WTC11 (cell line): ENCODE measurements around the gene PRSS48.

Experiments
- ATF3 ChIP-seq: sonication (generic); formaldehyde crosslinking; conservative IDR thresholded peaks from 2 replicates; pipeline ENCODE4 v1.8.1; 2022; ENCODE audit warnings: mild to moderate bottlenecking, missing genetic modification reagents
- E2F5 ChIP-seq: sonication (generic); formaldehyde crosslinking; IDR thresholded peaks from 2 replicates; pipeline ENCODE4 v1.8.1; 2022; ENCODE audit warnings: mild to moderate bottlenecking, moderate library complexity, missing genetic modification reagents
- ESRRA ChIP-seq: sonication (generic); formaldehyde crosslinking; IDR thresholded peaks from 2 replicates; pipeline ENCODE4 v1.8.1; 2022; ENCODE audit warnings: mild to moderate bottlenecking, missing genetic modification reagents, borderline replicate concordance
- NFE2L1 ChIP-seq: sonication (generic); formaldehyde crosslinking; IDR thresholded peaks from 2 replicates; pipeline ENCODE4 v1.8.1; 2023; ENCODE audit warnings: missing genetic modification reagents
- SMAD4 ChIP-seq: sonication (generic); formaldehyde crosslinking; IDR thresholded peaks from 2 replicates; pipeline ENCODE4 v1.8.0; 2022; ENCODE audit warnings: mild to moderate bottlenecking, missing genetic modification reagents
- SP1 ChIP-seq: sonication (generic); formaldehyde crosslinking; conservative IDR thresholded peaks from 2 replicates; pipeline ENCODE4 v1.8.1; 2022; ENCODE audit warnings: missing genetic modification reagents
- ZNF121 ChIP-seq: sonication (generic); formaldehyde crosslinking; IDR thresholded peaks from 2 replicates; pipeline ENCODE4 v1.8.0; 2023; ENCODE audit warnings: missing genetic modification reagents
- ZNF138 ChIP-seq: sonication (generic); formaldehyde crosslinking; conservative IDR thresholded peaks from 2 replicates; pipeline ENCODE4 v1.8.1; 2022; ENCODE audit warnings: mild to moderate bottlenecking, moderate library complexity, missing genetic modification reagents
- TF ChIP-seq, protein P1 (sequence below): fragments of 200-600 bp; IDR thresholded peaks from 2 replicates; pipeline ENCODE4 v1.8.0; 2022; ENCODE audit warnings: antibody characterized with exemption
- TF ChIP-seq, protein P2 (sequence below): sonication (generic); formaldehyde crosslinking; IDR thresholded peaks from 2 replicates; pipeline ENCODE4 v1.8.1; 2022; ENCODE audit warnings: mild to moderate bottlenecking, missing genetic modification reagents, moderate library complexity, borderline replicate concordance
- TF ChIP-seq, protein P3 (sequence below): sonication (generic); formaldehyde crosslinking; IDR thresholded peaks from 2 replicates; pipeline ENCODE4 v1.8.1; 2023; ENCODE audit warnings: mild to moderate bottlenecking, missing genetic modification reagents, borderline replicate concordance
- TF ChIP-seq, protein P4 (sequence below): sonication (generic); formaldehyde crosslinking; IDR thresholded peaks from 2 replicates; pipeline ENCODE4 v1.8.0; 2022; ENCODE audit warnings: mild to moderate bottlenecking, missing genetic modification reagents

GRCh38 chr4:151325949-151326246, 48.9 kb downstream of the PRSS48 start:
- TF ChIP-seq, protein P1, sequence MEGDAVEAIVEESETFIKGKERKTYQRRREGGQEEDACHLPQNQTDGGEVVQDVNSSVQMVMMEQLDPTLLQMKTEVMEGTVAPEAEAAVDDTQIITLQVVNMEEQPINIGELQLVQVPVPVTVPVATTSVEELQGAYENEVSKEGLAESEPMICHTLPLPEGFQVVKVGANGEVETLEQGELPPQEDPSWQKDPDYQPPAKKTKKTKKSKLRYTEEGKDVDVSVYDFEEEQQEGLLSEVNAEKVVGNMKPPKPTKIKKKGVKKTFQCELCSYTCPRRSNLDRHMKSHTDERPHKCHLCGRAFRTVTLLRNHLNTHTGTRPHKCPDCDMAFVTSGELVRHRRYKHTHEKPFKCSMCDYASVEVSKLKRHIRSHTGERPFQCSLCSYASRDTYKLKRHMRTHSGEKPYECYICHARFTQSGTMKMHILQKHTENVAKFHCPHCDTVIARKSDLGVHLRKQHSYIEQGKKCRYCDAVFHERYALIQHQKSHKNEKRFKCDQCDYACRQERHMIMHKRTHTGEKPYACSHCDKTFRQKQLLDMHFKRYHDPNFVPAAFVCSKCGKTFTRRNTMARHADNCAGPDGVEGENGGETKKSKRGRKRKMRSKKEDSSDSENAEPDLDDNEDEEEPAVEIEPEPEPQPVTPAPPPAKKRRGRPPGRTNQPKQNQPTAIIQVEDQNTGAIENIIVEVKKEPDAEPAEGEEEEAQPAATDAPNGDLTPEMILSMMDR, result no peak
- TF ChIP-seq E2F5 (CRISPR knock-in tag) (no peak), NFE2L1 (no peak), SMAD4 (no peak), ESRRA (CRISPR knock-in tag) (no peak), SP1 (no peak), ZNF138 (CRISPR knock-in tag) (no peak), ZNF121 (CRISPR knock-in tag) (no peak), ATF3 (CRISPR knock-in tag) (no peak)
- TF ChIP-seq, protein P2, sequence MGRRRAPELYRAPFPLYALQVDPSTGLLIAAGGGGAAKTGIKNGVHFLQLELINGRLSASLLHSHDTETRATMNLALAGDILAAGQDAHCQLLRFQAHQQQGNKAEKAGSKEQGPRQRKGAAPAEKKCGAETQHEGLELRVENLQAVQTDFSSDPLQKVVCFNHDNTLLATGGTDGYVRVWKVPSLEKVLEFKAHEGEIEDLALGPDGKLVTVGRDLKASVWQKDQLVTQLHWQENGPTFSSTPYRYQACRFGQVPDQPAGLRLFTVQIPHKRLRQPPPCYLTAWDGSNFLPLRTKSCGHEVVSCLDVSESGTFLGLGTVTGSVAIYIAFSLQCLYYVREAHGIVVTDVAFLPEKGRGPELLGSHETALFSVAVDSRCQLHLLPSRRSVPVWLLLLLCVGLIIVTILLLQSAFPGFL (CRISPR knock-in tag), result no peak
- TF ChIP-seq, protein P3, sequence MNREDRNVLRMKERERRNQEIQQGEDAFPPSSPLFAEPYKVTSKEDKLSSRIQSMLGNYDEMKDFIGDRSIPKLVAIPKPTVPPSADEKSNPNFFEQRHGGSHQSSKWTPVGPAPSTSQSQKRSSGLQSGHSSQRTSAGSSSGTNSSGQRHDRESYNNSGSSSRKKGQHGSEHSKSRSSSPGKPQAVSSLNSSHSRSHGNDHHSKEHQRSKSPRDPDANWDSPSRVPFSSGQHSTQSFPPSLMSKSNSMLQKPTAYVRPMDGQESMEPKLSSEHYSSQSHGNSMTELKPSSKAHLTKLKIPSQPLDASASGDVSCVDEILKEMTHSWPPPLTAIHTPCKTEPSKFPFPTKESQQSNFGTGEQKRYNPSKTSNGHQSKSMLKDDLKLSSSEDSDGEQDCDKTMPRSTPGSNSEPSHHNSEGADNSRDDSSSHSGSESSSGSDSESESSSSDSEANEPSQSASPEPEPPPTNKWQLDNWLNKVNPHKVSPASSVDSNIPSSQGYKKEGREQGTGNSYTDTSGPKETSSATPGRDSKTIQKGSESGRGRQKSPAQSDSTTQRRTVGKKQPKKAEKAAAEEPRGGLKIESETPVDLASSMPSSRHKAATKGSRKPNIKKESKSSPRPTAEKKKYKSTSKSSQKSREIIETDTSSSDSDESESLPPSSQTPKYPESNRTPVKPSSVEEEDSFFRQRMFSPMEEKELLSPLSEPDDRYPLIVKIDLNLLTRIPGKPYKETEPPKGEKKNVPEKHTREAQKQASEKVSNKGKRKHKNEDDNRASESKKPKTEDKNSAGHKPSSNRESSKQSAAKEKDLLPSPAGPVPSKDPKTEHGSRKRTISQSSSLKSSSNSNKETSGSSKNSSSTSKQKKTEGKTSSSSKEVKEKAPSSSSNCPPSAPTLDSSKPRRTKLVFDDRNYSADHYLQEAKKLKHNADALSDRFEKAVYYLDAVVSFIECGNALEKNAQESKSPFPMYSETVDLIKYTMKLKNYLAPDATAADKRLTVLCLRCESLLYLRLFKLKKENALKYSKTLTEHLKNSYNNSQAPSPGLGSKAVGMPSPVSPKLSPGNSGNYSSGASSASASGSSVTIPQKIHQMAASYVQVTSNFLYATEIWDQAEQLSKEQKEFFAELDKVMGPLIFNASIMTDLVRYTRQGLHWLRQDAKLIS (CRISPR knock-in tag), result no peak
- TF ChIP-seq, protein P4, sequence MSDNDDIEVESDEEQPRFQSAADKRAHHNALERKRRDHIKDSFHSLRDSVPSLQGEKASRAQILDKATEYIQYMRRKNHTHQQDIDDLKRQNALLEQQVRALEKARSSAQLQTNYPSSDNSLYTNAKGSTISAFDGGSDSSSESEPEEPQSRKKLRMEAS, result no peak
